ENCODE data around the gene TCERG1L.

DNA sequence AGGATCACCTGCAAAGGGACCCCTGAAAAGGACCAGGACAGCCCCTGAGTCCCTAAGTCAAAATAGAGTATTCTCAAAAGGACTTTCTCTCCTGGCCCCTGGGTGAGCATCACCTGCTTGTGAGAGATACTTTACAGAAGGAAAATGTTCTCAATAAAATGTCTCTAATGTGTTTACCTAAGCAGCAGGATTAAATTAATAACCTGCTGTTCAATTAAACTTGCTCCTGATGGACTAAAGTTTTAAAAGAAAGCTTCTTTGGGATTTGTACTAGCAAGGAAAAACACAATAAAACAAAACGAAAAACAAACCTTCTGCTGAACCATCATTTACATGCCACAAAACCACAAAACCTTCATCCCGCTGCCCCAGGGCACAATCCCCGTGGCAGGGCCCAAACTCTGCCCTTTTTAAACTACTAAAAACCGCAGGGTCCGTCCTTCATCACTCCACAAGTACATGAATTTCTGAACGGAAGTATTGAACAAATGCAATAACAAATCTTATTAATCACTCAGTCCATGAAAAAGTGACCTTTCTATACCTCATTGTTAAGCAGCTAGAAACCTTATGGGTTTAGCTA, 197.7 kb downstream of the TCERG1L start:
- TF ChIP-seq, protein P1, sequence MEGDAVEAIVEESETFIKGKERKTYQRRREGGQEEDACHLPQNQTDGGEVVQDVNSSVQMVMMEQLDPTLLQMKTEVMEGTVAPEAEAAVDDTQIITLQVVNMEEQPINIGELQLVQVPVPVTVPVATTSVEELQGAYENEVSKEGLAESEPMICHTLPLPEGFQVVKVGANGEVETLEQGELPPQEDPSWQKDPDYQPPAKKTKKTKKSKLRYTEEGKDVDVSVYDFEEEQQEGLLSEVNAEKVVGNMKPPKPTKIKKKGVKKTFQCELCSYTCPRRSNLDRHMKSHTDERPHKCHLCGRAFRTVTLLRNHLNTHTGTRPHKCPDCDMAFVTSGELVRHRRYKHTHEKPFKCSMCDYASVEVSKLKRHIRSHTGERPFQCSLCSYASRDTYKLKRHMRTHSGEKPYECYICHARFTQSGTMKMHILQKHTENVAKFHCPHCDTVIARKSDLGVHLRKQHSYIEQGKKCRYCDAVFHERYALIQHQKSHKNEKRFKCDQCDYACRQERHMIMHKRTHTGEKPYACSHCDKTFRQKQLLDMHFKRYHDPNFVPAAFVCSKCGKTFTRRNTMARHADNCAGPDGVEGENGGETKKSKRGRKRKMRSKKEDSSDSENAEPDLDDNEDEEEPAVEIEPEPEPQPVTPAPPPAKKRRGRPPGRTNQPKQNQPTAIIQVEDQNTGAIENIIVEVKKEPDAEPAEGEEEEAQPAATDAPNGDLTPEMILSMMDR (conservative IDR thresholded peaks at IDR 0.05), result no peak
- no peak for TF ChIP-seq EZH2 (IDR thresholded peaks at IDR 0.05; ENCODE audit: low read depth)

Data from PC-9 (cell line).